ENCODE data around the gene OBP2A.

DNA sequence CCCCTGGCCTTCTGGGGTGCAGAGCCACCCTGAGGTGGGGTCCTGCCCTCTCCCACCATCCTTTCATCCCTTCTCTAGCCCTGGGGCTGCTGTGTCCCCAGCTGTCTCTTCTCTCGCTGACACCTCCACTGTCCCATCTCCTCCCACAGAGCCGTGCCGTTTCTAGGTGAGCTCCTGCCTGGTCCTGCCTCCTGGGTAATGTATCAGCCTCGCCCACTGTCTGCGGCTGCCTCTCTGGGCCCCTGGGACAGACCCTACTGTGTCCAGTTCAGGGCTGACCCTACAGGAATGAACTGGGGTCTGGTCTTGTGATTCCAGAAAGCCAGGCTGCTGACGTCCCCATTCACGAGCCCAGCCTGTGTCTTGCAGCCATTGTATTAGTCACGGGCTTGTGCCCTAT lies 19.7 kb downstream of the OBP2A start:
- no peak for TF ChIP-seq CTCF (IDR thresholded peaks at IDR 0.05)
- TF ChIP-seq POLR2A (IDR thresholded peaks at IDR 0.05): no peak
